Esophagus squamous epithelium (tissue), 5 donors: Measurements from ENCODE around the gene RIC8B. TPM values are rescaled to one million over a fixed set of nuclear protein-coding genes. Genes with fewer than 3 reads are reported as not detected.

Experiments
- DNase-seq: peaks from one replicate; lab custom pipeline; 2025; lab: John Stamatoyannopoulos, UW
- H3K27ac ChIP-seq, 4 donors: fragments of 200-600 bp; sonication (generic); one replicate each; pipeline ENCODE4 v1.5.1; 2016 to 2019; ENCODE audit warnings: mild to moderate bottlenecking in 1 of 4
- H3K27me3 ChIP-seq, 4 donors: fragments of 200-600 bp; sonication (generic); 1 replicate in 3 of 4; 2 replicates in 1 of 4; pipeline versions ENCODE4 v1.5.1 to v1.6.0; 2017 to 2021; ENCODE audit warnings: antibody characterized with exemption in 1 of 4
- H3K36me3 ChIP-seq, 3 donors: fragments of 200-600 bp; sonication (generic); one replicate each; pipeline ENCODE4 v1.5.1; 2016 to 2019
- H3K4me1 ChIP-seq, 3 donors: fragments of 200-600 bp; sonication (generic); one replicate each; pipeline ENCODE4 v1.5.1; 2017 to 2019
- H3K4me3 ChIP-seq, 4 donors: fragments of 200-600 bp; sonication (generic); 1 replicate in 3 of 4; 2 replicates in 1 of 4; pipeline ENCODE4 v1.5.1; 2016 to 2019; ENCODE audit warnings: mild to moderate bottlenecking in 2 of 4, moderate library complexity in 1 of 4
- H3K9me3 ChIP-seq, 3 donors: fragments of 200-600 bp; sonication (generic); one replicate each; pipeline ENCODE4 v1.5.1; 2016 to 2019
- POLR2A ChIP-seq, 4 donors: fragments of 450-650 bp; IDR thresholded peaks; one replicate each; pipeline ENCODE4 v1.6.1; 2017; ENCODE audit warnings: antibody characterized with exemption in 4 of 4, mild to moderate bottlenecking in 4 of 4, moderate library complexity in 3 of 4
- WGBS, 2 donors: methylation state at CpG; one replicate each; pipeline ENCODE4 v1.1.5; 2018; 5-methylcytosine and 5-hydroxymethylcytosine counted together
- intact Hi-C: fragments of 100-400 bp; cut with DNase I; formaldehyde crosslinking; loops from one replicate; pipeline ENCODE4 v1.15.0; 2022
- total RNA-seq, 4 donors: library from RNA; depleted of rRNA; stranded (reverse); fragments of >200 nt; gene quantifications; one replicate each; pipeline ENCODE4 v1.1.0, GENCODE V29; 2016
- TF ChIP-seq, protein P1 (sequence below), 6 experiments: fragments of 450-650 bp in 4 of 6; fragments of 200-600 bp in 2 of 6; sonication (generic) in 2 of 6; IDR thresholded peaks; one replicate each; pipeline ENCODE4 v1.5.1; 2016 to 2019; ENCODE audit warnings: antibody characterized with exemption in 6 of 6, mild to moderate bottlenecking in 4 of 6, moderate library complexity in 4 of 6
- donor health status: DM: yes; HTN: yes; CAD: no.

Gene RIC8B
- total RNA-seq, 4 donors from 2014 or later, result 2.7 to 7.3 (median 5.0) TPM

- intact Hi-C loops, result loop anchor here (5.0 kb wide), 1 partner anchor 537 kb away; no protein-coding TSS in a partner anchor
- Histone ChIP-seq H3K4me3 (no peak overlapping the region), H3K9me3 (no peaks in the 10 kb centered on the region), H3K4me1 (no peaks in the 10 kb centered on the region), H3K36me3 (no peaks in the 10 kb centered on the region), H3K27ac (no peak overlapping the region), H3K27me3 (peaks cover 0 to 9% (median 0%) of the 10 kb centered on the region in 4 donors)
- 63 to 70% methylated on average over 3 of the region's 3 CpGs for WGBS, 2 donors
- no peak for DNase-seq
- TF ChIP-seq, protein P1, sequence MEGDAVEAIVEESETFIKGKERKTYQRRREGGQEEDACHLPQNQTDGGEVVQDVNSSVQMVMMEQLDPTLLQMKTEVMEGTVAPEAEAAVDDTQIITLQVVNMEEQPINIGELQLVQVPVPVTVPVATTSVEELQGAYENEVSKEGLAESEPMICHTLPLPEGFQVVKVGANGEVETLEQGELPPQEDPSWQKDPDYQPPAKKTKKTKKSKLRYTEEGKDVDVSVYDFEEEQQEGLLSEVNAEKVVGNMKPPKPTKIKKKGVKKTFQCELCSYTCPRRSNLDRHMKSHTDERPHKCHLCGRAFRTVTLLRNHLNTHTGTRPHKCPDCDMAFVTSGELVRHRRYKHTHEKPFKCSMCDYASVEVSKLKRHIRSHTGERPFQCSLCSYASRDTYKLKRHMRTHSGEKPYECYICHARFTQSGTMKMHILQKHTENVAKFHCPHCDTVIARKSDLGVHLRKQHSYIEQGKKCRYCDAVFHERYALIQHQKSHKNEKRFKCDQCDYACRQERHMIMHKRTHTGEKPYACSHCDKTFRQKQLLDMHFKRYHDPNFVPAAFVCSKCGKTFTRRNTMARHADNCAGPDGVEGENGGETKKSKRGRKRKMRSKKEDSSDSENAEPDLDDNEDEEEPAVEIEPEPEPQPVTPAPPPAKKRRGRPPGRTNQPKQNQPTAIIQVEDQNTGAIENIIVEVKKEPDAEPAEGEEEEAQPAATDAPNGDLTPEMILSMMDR (IDR thresholded peaks at IDR 0.05), result no peak
- TF ChIP-seq POLR2A (IDR thresholded peaks at IDR 0.05), result no peak
Measured at GRCh38 chr12:106924268-106924861, 149.9 kb downstream of the RIC8B start.

DNA sequence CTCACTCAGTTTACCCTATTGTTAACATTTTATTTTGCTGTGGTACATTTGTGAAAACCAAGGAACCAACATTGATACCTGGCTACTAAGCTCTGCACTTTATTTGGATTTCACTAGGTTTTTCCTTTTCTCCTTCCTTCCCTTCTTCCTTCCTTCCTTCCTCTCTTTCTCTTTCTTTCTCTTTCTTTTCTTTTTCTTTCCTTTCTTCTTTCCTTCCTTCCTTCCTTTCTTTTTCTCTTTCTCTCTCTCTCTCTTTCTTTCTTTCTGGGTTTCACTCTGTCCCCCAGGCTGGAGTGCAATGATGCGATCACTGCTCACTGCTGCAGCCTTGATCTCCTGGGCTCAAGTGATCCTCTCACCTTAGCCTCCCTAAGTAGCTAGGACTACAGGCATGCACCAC lies 152.2 kb downstream of the RIC8B start:
- H3K4me3 ChIP-seq, result no peak overlapping the region
- WGBS, 2 donors, result 95 to 100% methylated on average over 1 of the region's 1 CpG

DNA sequence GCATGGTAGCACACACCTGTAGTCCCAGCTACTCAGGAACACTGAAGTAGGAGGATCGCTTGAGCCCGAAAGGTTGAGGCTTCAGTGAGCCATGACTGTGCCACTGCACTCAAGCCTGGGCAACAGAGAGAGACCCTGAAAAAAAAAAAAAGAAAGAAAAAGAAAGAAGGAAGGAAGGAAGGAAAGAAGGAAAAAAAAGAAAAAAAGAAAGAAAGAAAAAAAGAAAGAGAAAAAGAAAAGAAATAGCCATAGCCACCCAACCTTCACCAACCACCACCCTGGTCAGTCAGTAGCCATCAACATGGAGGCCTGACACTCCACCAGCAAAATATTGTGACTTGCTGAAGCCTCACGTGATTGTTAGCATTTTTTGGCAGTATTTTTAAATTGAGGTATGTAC lies 159.8 kb downstream of the RIC8B start:
- WGBS, 2 donors, result 80 to 86% methylated on average over 3 of the region's 3 CpGs
- DNase-seq, result no peak

More for the DNA sequence above, 152.2 kb downstream of the RIC8B start:
- intact Hi-C loops, result no loop called here
- Histone ChIP-seq H3K27ac (no peak overlapping the region), H3K27me3 (peaks cover 0 to 23% (median 0%) of the 10 kb centered on the region in 4 donors), H3K9me3 (no peaks in the 10 kb centered on the region), H3K36me3 (no peaks in the 10 kb centered on the region), H3K4me1 (no peaks in the 10 kb centered on the region)
- DNase-seq, result no peak
- TF ChIP-seq POLR2A (IDR thresholded peaks at IDR 0.05), result no peak
- TF ChIP-seq, protein P1 (IDR thresholded peaks at IDR 0.05), result no peak

More for the DNA sequence above, 159.8 kb downstream of the RIC8B start:
- Histone ChIP-seq H3K4me1 (no peaks in the 10 kb centered on the region), H3K27me3 (peaks cover 0 to 18% (median 0%) of the 10 kb centered on the region in 4 donors), H3K4me3 (no peak overlapping the region), H3K9me3 (no peaks in the 10 kb centered on the region), H3K36me3 (no peaks in the 10 kb centered on the region), H3K27ac (no peak overlapping the region)
- TF ChIP-seq, protein P1 (IDR thresholded peaks at IDR 0.05), result no peak
- TF ChIP-seq POLR2A (IDR thresholded peaks at IDR 0.05), result no peak
- intact Hi-C loops, result no loop called here

Other genes starting within 250 kb of the RIC8B start
- gene RFX4, start 191.7 kb upstream of the RIC8B start, total RNA-seq, result not detected
- gene TMEM263, start 181.2 kb downstream of the RIC8B start, total RNA-seq, result 10 to 100 TPM in 2 of 4 donors, 1 to 10 TPM in 2; 5.1 to 12.0 (median 8.6) TPM
- 1 to 10 TPM; 2.7 to 9.5 (median 4.2) TPM for gene MTERF2, start 212.5 kb downstream of the RIC8B start, total RNA-seq